HCT116 (cell line): ENCODE results near the gene TICAM2. TPM values are rescaled to one million over a fixed set of nuclear protein-coding genes. Genes with fewer than 3 reads are reported as not detected.

Source experiments
- ATAC-seq: fragments of 200-7000 bp; cut with Tn5 transposase; 2 replicates; pipeline ENCODE4 v1.9.1; 2020; ENCODE audit warnings: mild to moderate bottlenecking, moderate library complexity
- BruUV-seq: library from RNA; stranded (reverse); fragments of 400-500 nt; replicated peaks from 2 replicates; lab custom pipeline; 2021; lab: Mats Ljungman, UMichigan
- CTCF ChIA-PET: fragments of 300-600 bp; sonication (Branson Sonifier 250); formaldehyde crosslinking; loops from one replicate; lab custom pipeline; 2021; ENCODE audit warnings: antibody characterized with exemption; lab: Charles Lee
- POLR2A ChIA-PET: fragments of 300-600, 350-600 bp; sonication (Branson Sonifier 250); formaldehyde crosslinking; loops from one replicate; lab custom pipeline; 2021; ENCODE audit warnings: antibody characterized with exemption; lab: Charles Lee
- RAD21 ChIA-PET, 2 experiments: fragments of 300-600 bp; sonication (Branson Sonifier 250); formaldehyde crosslinking; loops; one replicate each; lab custom pipeline; 2023; ENCODE audit warnings: low total read pairs in 2 of 2; ENCODE audit not compliant: uncharacterized antibody in 2 of 2, unreplicated experiment in 2 of 2, low non-redundant PET in 1 of 2; lab: Charles Lee
- DNase-seq: peaks from one replicate; pipeline ENCODE4 v3.0.0-alpha.2; 2010; ENCODE audit warnings: low read depth, low spot score
- H2AFZ ChIP-seq: fragments of 200-600 bp; shearing (Covaris generic), sonication (generic); 2 replicates; pipeline ENCODE4 v1.6.1; 2017; ENCODE audit warnings: low read depth, mixed run types, mixed read lengths, antibody characterized with exemption, low read length; ENCODE audit not compliant: poor library complexity, severe bottlenecking
- H3K27ac ChIP-seq: 2 replicates; pipeline ENCODE4 v1.5.1; 2012; ENCODE audit warnings: low read depth, low read length
- H3K27me3 ChIP-seq: fragments of 200-600 bp; sonication (generic); 2 replicates; pipeline ENCODE4 v1.6.1; 2016; ENCODE audit warnings: mixed run types, low read length, mixed read lengths; ENCODE audit not compliant: insufficient read depth
- H3K36me3 ChIP-seq, 2 experiments: fragments of 200-500 bp in 1 of 2; fragments of 200-600 bp in 1 of 2; sonication (Bioruptor generic) in 1 of 2; sonication (generic) in 1 of 2; 2 replicates each; pipeline versions ENCODE4 v1.5.1 to v1.6.1; 2014 to 2016; ENCODE audit warnings: low read length in 2 of 2, inconsistent platforms in 1 of 2, mixed read lengths in 1 of 2, mixed run types in 1 of 2; ENCODE audit not compliant: insufficient read depth in 2 of 2, control insufficient read depth in 1 of 2
- H3K4me1 ChIP-seq, 2 experiments: fragments of 200-600 bp in 1 of 2; sonication (generic) in 1 of 2; 2 replicates each; pipeline versions ENCODE4 v1.5.1 to v1.6.1; 2012 to 2017; ENCODE audit warnings: low read length in 2 of 2, inconsistent platforms in 1 of 2, mild to moderate bottlenecking in 1 of 2, mixed read lengths in 1 of 2, mixed run types in 1 of 2, moderate library complexity in 1 of 2; ENCODE audit not compliant: insufficient read depth in 2 of 2, control insufficient read depth in 1 of 2
- H3K4me2 ChIP-seq: fragments of 200-600 bp; sonication (generic); 2 replicates; pipeline ENCODE4 v1.6.1; 2017; ENCODE audit warnings: mixed run types, low read length, mixed read lengths
- H3K4me3 ChIP-seq, 2 experiments: fragments of 200-600 bp in 1 of 2; sonication (generic) in 1 of 2; replicated peaks in 1 of 2; 2 replicates each; pipeline ENCODE4 v1.5.1; 2011 to 2016; ENCODE audit warnings: low read length in 2 of 2, control low read depth in 1 of 2, low read depth in 1 of 2, mild to moderate bottlenecking in 1 of 2, mixed read lengths in 1 of 2, mixed run types in 1 of 2
- H3K79me2 ChIP-seq: fragments of 200-600 bp; sonication (generic); 2 replicates; pipeline ENCODE4 v1.6.1; 2017; ENCODE audit warnings: mild to moderate bottlenecking, mixed run types, low read length, moderate library complexity, mixed read lengths; ENCODE audit not compliant: insufficient read depth
- H3K9ac ChIP-seq: fragments of 200-600 bp; sonication (generic); 2 replicates; pipeline ENCODE4 v1.6.1; 2016; ENCODE audit warnings: low read length, mixed read lengths
- H3K9me2 ChIP-seq: fragments of 200-600 bp; sonication (generic), shearing (Covaris generic); 2 replicates; pipeline ENCODE4 v1.6.1; 2017; ENCODE audit warnings: mixed run types, mild to moderate bottlenecking, moderate library complexity; ENCODE audit not compliant: insufficient read depth
- H3K9me3 ChIP-seq, 2 experiments: fragments of 200-500 bp in 1 of 2; fragments of 200-600 bp in 1 of 2; sonication (Bioruptor generic) in 1 of 2; sonication (generic) in 1 of 2; 2 replicates each; pipeline ENCODE4 v1.6.1; 2014 to 2017; ENCODE audit warnings: low read length in 2 of 2, mixed read lengths in 2 of 2, inconsistent platforms in 1 of 2, low read depth in 1 of 2, mild to moderate bottlenecking in 1 of 2, mixed run types in 1 of 2, moderate library complexity in 1 of 2; ENCODE audit not compliant: control insufficient read depth in 1 of 2, insufficient read depth in 1 of 2
- H4K20me1 ChIP-seq: fragments of 200-600 bp; sonication (generic), shearing (Covaris generic); 2 replicates; pipeline ENCODE4 v1.6.1; 2017; ENCODE audit warnings: mixed run types, mild to moderate bottlenecking, moderate library complexity; ENCODE audit not compliant: insufficient read depth
- CBX3 ChIP-seq: IDR thresholded peaks from 2 replicates; pipeline ENCODE4 v1.6.1; 2012; ENCODE audit warnings: low read depth
- EGR1 ChIP-seq: IDR thresholded peaks from 2 replicates; pipeline ENCODE4 v1.6.1; 2012; ENCODE audit warnings: low read depth
- ELF1 ChIP-seq: IDR thresholded peaks from 2 replicates; pipeline ENCODE4 v1.6.1; 2012; ENCODE audit warnings: low read depth, borderline replicate concordance
- RAD21 ChIP-seq: IDR thresholded peaks from 2 replicates; pipeline ENCODE4 v1.6.1; 2012; ENCODE audit warnings: low read depth, mild to moderate bottlenecking
- SIN3A ChIP-seq: IDR thresholded peaks from 2 replicates; pipeline ENCODE4 v1.6.1; 2012; ENCODE audit warnings: low read depth
- SP1 ChIP-seq: IDR thresholded peaks from 2 replicates; pipeline ENCODE4 v1.6.1; 2012; ENCODE audit warnings: low read depth
- TCF7L2 ChIP-seq: IDR thresholded peaks from 2 replicates; pipeline ENCODE4 v1.7.0; 2011; ENCODE audit warnings: borderline replicate concordance, inconsistent platforms; ENCODE audit not compliant: insufficient read depth, insufficient read length; ENCODE audit errors: extremely low read depth
- ZNF274 ChIP-seq: fragments of 200-500 bp; sonication (Bioruptor generic); IDR thresholded peaks from 2 replicates; pipeline ENCODE4 v1.6.1; 2014; ENCODE audit warnings: mild to moderate bottlenecking, low read depth, low read length, inconsistent platforms
- intact Hi-C: fragments of 100-400 bp; cut with micrococcal nuclease; formaldehyde crosslinking; loops from 2 replicates; pipeline ENCODE4 v1.10.0; 2022
- total RNA-seq: library from RNA; stranded (reverse); gene quantifications from one replicate; pipeline ENCODE4 v1.2.1, GENCODE V29; 2021; ENCODE audit not compliant: unreplicated experiment
- TF ChIP-seq, protein P1 (sequence below): IDR thresholded peaks from 2 replicates; pipeline ENCODE4 v1.6.1; 2011; ENCODE audit warnings: mild to moderate bottlenecking, low read length, moderate library complexity; ENCODE audit not compliant: insufficient replicate concordance; ENCODE audit errors: extremely low read depth
- TF ChIP-seq, protein P2 (sequence below): IDR thresholded peaks from 2 replicates; pipeline ENCODE4 v1.6.1; 2012
- TF ChIP-seq, protein P3 (sequence below), 3 experiments: fragments of 200-600 bp in 1 of 3; sonication (generic) in 1 of 3; IDR thresholded peaks in 2 of 3; conservative IDR thresholded peaks in 1 of 3; 2 replicates each; pipeline ENCODE4 v1.5.1; 2012 to 2017; ENCODE audit warnings: low read depth in 2 of 3, low read length in 2 of 3, antibody characterized with exemption in 1 of 3, borderline replicate concordance in 1 of 3, control low read depth in 1 of 3, mild to moderate bottlenecking in 1 of 3, mixed read lengths in 1 of 3, mixed run types in 1 of 3, moderate library complexity in 1 of 3; ENCODE audit not compliant: insufficient read depth in 1 of 3
- TF ChIP-seq, protein P4 (sequence below): IDR thresholded peaks from 2 replicates; pipeline ENCODE4 v1.6.1; 2012

The TICAM2 gene
- total RNA-seq, 1 experiment from 2014 or later, result 2.9 TPM

DNA sequence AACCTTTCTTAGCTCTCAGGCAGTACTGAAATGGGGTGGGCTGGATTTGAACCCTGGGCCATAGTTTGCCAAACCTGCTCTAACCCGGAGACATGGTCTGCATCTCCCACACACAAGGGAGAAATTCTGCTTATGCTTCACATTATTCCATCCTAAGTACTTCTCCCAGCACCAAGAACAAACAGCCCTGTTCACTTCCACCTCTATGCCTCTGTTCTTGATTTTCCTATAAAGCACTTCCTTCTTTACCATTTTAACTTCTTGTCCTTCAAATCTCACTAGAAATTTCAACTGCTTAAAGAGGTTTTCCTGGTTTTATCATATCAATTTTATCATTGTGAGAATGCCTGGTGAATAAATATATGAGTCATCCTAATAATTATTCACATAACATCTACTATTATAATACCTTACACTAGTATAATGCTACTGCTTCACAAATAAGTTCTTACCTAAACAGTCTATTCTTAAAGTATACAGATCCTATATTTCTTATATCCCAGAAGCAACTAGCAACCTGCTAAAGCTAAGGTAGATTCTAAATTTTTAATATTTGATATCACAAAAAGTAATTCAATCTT is 70.4 kb downstream of the TICAM2 start:
- CTCF ChIA-PET, result interaction anchor here (0.7 kb wide), 1 partner anchor 9 kb away, joined by 3 read pairs; no protein-coding TSS in a partner anchor
- Histone ChIP-seq H3K4me3 (no peak overlapping the region), H2AFZ (no peak overlapping the region), H3K9me3 (no peaks in the 10 kb centered on the region), H3K4me1 (peaks cover 0 to 34% of the 10 kb centered on the region in 2 experiments; a peak in 2 of 4 replicates), H3K9me2 (no peaks in the 10 kb centered on the region)
- intact Hi-C loops, result loop anchor here (5.0 kb wide), 1 partner anchor 70 kb away; no protein-coding TSS in a partner anchor
- DNase-seq, result no peak
- RAD21 ChIA-PET, result no interaction called here
- TF ChIP-seq, protein P1, sequence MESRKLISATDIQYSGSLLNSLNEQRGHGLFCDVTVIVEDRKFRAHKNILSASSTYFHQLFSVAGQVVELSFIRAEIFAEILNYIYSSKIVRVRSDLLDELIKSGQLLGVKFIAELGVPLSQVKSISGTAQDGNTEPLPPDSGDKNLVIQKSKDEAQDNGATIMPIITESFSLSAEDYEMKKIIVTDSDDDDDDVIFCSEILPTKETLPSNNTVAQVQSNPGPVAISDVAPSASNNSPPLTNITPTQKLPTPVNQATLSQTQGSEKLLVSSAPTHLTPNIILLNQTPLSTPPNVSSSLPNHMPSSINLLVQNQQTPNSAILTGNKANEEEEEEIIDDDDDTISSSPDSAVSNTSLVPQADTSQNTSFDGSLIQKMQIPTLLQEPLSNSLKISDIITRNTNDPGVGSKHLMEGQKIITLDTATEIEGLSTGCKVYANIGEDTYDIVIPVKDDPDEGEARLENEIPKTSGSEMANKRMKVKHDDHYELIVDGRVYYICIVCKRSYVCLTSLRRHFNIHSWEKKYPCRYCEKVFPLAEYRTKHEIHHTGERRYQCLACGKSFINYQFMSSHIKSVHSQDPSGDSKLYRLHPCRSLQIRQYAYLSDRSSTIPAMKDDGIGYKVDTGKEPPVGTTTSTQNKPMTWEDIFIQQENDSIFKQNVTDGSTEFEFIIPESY, result no peak
- TF ChIP-seq RAD21, result no peak
- no peak for TF ChIP-seq SIN3A
- no peak for TF ChIP-seq CBX3
- TF ChIP-seq TCF7L2, result no peak
- no peak for TF ChIP-seq ZNF274
- TF ChIP-seq, protein P2, sequence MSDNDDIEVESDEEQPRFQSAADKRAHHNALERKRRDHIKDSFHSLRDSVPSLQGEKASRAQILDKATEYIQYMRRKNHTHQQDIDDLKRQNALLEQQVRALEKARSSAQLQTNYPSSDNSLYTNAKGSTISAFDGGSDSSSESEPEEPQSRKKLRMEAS, result no peak
- no peak for TF ChIP-seq EGR1
- TF ChIP-seq, protein P3, sequence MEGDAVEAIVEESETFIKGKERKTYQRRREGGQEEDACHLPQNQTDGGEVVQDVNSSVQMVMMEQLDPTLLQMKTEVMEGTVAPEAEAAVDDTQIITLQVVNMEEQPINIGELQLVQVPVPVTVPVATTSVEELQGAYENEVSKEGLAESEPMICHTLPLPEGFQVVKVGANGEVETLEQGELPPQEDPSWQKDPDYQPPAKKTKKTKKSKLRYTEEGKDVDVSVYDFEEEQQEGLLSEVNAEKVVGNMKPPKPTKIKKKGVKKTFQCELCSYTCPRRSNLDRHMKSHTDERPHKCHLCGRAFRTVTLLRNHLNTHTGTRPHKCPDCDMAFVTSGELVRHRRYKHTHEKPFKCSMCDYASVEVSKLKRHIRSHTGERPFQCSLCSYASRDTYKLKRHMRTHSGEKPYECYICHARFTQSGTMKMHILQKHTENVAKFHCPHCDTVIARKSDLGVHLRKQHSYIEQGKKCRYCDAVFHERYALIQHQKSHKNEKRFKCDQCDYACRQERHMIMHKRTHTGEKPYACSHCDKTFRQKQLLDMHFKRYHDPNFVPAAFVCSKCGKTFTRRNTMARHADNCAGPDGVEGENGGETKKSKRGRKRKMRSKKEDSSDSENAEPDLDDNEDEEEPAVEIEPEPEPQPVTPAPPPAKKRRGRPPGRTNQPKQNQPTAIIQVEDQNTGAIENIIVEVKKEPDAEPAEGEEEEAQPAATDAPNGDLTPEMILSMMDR (IDR thresholded peaks at IDR 0.05 in 2 of 3, conservative IDR thresholded peaks at IDR 0.05 in 1 of 3; ENCODE audit: borderline replicate concordance in 1 of 3, insufficient read depth in 1 of 3, low read depth in 2 of 3, low read length in 2 of 3), result no peak
- TF ChIP-seq, protein P4, sequence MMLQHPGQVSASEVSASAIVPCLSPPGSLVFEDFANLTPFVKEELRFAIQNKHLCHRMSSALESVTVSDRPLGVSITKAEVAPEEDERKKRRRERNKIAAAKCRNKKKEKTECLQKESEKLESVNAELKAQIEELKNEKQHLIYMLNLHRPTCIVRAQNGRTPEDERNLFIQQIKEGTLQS, result no peak
- no peak for TF ChIP-seq SP1
- no peak for TF ChIP-seq ELF1
- TF ChIP-seq, all 23 proteins: peak for 0
- Histone ChIP-seq H3K79me2 (peaks cover 100% of the 10 kb centered on the region), H3K4me2 (no peak overlapping the region), H3K27ac (no peak overlapping the region), H3K27me3 (no peaks in the 10 kb centered on the region), H3K9ac (no peak overlapping the region), H4K20me1 (peaks cover 37% of the 10 kb centered on the region; the same call in 1 of the 2 replicates), H3K36me3 (peaks cover 0 to 7% of the 10 kb centered on the region in 2 experiments; a peak in 2 of 4 replicates)
- BruUV-seq, result no TSS peak
- no peak for ATAC-seq
- POLR2A ChIA-PET, result no interaction called here
